Vagina (tissue), 2 donors: ENCODE data around the gene ZNF783.

ENCODE experiments used
- POLR2A ChIP-seq, 2 donors: fragments of 450-650 bp; IDR thresholded peaks; one replicate each; pipeline ENCODE4 v1.6.1; 2017; ENCODE audit warnings: antibody characterized with exemption in 2 of 2, mild to moderate bottlenecking in 2 of 2, moderate library complexity in 2 of 2
- POLR2AphosphoS5 ChIP-seq, 2 donors: sonication (generic); formaldehyde crosslinking; IDR thresholded peaks; one replicate each; pipeline ENCODE4 v1.9.0; 2017; ENCODE audit warnings: antibody characterized with exemption in 2 of 2, mild to moderate bottlenecking in 2 of 2, low read depth in 1 of 2; ENCODE audit not compliant: insufficient read depth in 1 of 2
- TF ChIP-seq, protein P1 (sequence below), 3 experiments: fragments of 450-650 bp in 2 of 3; fragments of 200-600 bp in 1 of 3; sonication (generic) in 1 of 3; IDR thresholded peaks; one replicate each; pipeline ENCODE4 v1.5.1; 2017 to 2019; ENCODE audit warnings: antibody characterized with exemption in 3 of 3, mild to moderate bottlenecking in 2 of 3, moderate library complexity in 2 of 3

DNA sequence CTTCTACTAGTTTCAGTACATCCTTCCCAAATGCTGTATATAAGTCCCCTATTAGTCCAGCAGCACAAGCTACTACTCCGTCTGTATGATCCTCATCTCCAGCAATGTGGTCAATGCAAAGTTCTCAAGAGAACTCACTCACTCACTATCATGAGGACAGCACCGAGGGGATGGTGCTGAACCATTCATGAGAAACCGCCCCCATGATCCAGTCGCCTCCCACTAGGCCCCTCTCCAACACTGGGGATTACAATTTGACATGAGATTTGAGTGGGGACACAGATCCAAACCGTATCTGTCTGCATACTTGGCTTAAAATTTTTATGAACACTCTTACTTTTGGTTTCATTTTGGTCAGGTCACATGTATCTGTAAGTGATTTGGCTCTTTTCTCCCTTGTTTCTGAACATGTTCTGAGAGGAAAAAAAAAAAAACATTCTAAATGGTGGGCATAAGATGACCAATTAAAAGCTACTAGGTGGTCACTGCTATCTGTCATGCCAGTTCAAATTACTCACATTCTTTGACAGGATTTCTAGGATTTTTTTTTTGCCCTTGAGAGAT, 60.1 kb downstream of the ZNF783 start:
- TF ChIP-seq, protein P1, sequence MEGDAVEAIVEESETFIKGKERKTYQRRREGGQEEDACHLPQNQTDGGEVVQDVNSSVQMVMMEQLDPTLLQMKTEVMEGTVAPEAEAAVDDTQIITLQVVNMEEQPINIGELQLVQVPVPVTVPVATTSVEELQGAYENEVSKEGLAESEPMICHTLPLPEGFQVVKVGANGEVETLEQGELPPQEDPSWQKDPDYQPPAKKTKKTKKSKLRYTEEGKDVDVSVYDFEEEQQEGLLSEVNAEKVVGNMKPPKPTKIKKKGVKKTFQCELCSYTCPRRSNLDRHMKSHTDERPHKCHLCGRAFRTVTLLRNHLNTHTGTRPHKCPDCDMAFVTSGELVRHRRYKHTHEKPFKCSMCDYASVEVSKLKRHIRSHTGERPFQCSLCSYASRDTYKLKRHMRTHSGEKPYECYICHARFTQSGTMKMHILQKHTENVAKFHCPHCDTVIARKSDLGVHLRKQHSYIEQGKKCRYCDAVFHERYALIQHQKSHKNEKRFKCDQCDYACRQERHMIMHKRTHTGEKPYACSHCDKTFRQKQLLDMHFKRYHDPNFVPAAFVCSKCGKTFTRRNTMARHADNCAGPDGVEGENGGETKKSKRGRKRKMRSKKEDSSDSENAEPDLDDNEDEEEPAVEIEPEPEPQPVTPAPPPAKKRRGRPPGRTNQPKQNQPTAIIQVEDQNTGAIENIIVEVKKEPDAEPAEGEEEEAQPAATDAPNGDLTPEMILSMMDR (IDR thresholded peaks at IDR 0.05) = no peak
- TF ChIP-seq POLR2A (IDR thresholded peaks at IDR 0.05) (no peak), POLR2AphosphoS5 (IDR thresholded peaks at IDR 0.05; ENCODE audit: insufficient read depth in 1 of 2, low read depth in 1 of 2) (no peak)
